ENCODE results near the gene NUP107.

The NUP107 gene

GRCh38 chr12:68761901-68762630, 75.3 kb downstream of the NUP107 start:
- Histone ChIP-seq H3K27ac (ENCODE audit: low read depth, low read length) (no peak overlapping the region), H3K9ac (ENCODE audit: low read length) (no peak overlapping the region), H3K4me1 (ENCODE audit: insufficient read depth, low read length) (no peaks in the 10 kb centered on the region), H3K27me3 (ENCODE audit: control insufficient read depth in 1 of 2, insufficient read depth in 2 of 2, low read length in 2 of 2) (no peaks in the 10 kb centered on the region), H3K9me3 (ENCODE audit: low read length) (no peaks in the 10 kb centered on the region), H3K36me3 (ENCODE audit: insufficient read depth, low read length) (peaks cover 9% of the 10 kb centered on the region), H3K4me3 (ENCODE audit: low read depth in 1 of 2, low read length in 2 of 2) (no peak overlapping the region)

- Histone ChIP-seq H3K27me3 (ENCODE audit: control insufficient read depth in 1 of 2, insufficient read depth in 2 of 2, low read length in 2 of 2) (no peaks in the 10 kb centered on the region), H3K9me3 (ENCODE audit: low read length) (no peaks in the 10 kb centered on the region), H3K9ac (ENCODE audit: low read length) (no peak overlapping the region), H3K4me1 (ENCODE audit: insufficient read depth, low read length) (no peaks in the 10 kb centered on the region), H3K36me3 (ENCODE audit: insufficient read depth, low read length) (peaks cover 9% of the 10 kb centered on the region), H3K27ac (ENCODE audit: low read depth, low read length) (no peak overlapping the region), H3K4me3 (ENCODE audit: low read depth in 1 of 2, low read length in 2 of 2) (no peak overlapping the region)
These were observed 75.9 kb downstream of the NUP107 start for GRCh38 chr12:68762691-68763090.

GRCh38 chr12:68765696-68766095, 78.9 kb downstream of the NUP107 start:
- Histone ChIP-seq H3K4me3 (ENCODE audit: low read depth in 1 of 2, low read length in 2 of 2) (no peak overlapping the region), H3K4me1 (ENCODE audit: insufficient read depth, low read length) (no peaks in the 10 kb centered on the region), H3K9ac (ENCODE audit: low read length) (no peak overlapping the region), H3K27ac (ENCODE audit: low read depth, low read length) (no peak overlapping the region), H3K9me3 (ENCODE audit: low read length) (no peaks in the 10 kb centered on the region), H3K27me3 (ENCODE audit: control insufficient read depth in 1 of 2, insufficient read depth in 2 of 2, low read length in 2 of 2) (no peaks in the 10 kb centered on the region), H3K36me3 (ENCODE audit: insufficient read depth, low read length) (peaks cover 8% of the 10 kb centered on the region)

GRCh38 chr12:68766646-68767045, 79.9 kb downstream of the NUP107 start:
- Histone ChIP-seq H3K36me3 (ENCODE audit: insufficient read depth, low read length) (peaks cover 4% of the 10 kb centered on the region), H3K4me3 (ENCODE audit: low read depth in 1 of 2, low read length in 2 of 2) (no peak overlapping the region), H3K27me3 (ENCODE audit: control insufficient read depth in 1 of 2, insufficient read depth in 2 of 2, low read length in 2 of 2) (no peaks in the 10 kb centered on the region), H3K4me1 (ENCODE audit: insufficient read depth, low read length) (no peaks in the 10 kb centered on the region), H3K9ac (ENCODE audit: low read length) (no peak overlapping the region), H3K27ac (ENCODE audit: low read depth, low read length) (no peak overlapping the region), H3K9me3 (ENCODE audit: low read length) (no peaks in the 10 kb centered on the region)

GRCh38 chr12:68767191-68767590, 80.4 kb downstream of the NUP107 start:
- Histone ChIP-seq H3K36me3 (ENCODE audit: insufficient read depth, low read length) (peaks cover 4% of the 10 kb centered on the region), H3K27ac (ENCODE audit: low read depth, low read length) (no peak overlapping the region), H3K27me3 (ENCODE audit: control insufficient read depth in 1 of 2, insufficient read depth in 2 of 2, low read length in 2 of 2) (no peaks in the 10 kb centered on the region), H3K9me3 (ENCODE audit: low read length) (no peaks in the 10 kb centered on the region), H3K4me1 (ENCODE audit: insufficient read depth, low read length) (no peaks in the 10 kb centered on the region), H3K9ac (ENCODE audit: low read length) (no peak overlapping the region), H3K4me3 (ENCODE audit: low read depth in 1 of 2, low read length in 2 of 2) (no peak overlapping the region)

- no peaks in the 10 kb centered on the region for H3K27me3 ChIP-seq (ENCODE audit: control insufficient read depth in 1 of 2, insufficient read depth in 2 of 2, low read length in 2 of 2)
- no peaks in the 10 kb centered on the region for H3K4me1 ChIP-seq (ENCODE audit: insufficient read depth, low read length)
- H3K36me3 ChIP-seq (ENCODE audit: insufficient read depth, low read length), result peaks cover 4% of the 10 kb centered on the region
- no peak overlapping the region for H3K4me3 ChIP-seq (ENCODE audit: low read depth in 1 of 2, low read length in 2 of 2)
- no peak overlapping the region for H3K27ac ChIP-seq (ENCODE audit: low read depth, low read length)
- no peak overlapping the region for H3K9ac ChIP-seq (ENCODE audit: low read length)
- no peaks in the 10 kb centered on the region for H3K9me3 ChIP-seq (ENCODE audit: low read length)
These were observed 81.7 kb downstream of the NUP107 start for GRCh38 chr12:68768431-68768939.

- no peak overlapping the region for H3K9ac ChIP-seq (ENCODE audit: low read length)
- H3K4me3 ChIP-seq (ENCODE audit: low read depth in 1 of 2, low read length in 2 of 2), result no peak overlapping the region
- no peaks in the 10 kb centered on the region for H3K27me3 ChIP-seq (ENCODE audit: control insufficient read depth in 1 of 2, insufficient read depth in 2 of 2, low read length in 2 of 2)
- no peak overlapping the region for H3K27ac ChIP-seq (ENCODE audit: low read depth, low read length)
- H3K36me3 ChIP-seq (ENCODE audit: insufficient read depth, low read length), result peaks cover 4% of the 10 kb centered on the region
- no peaks in the 10 kb centered on the region for H3K9me3 ChIP-seq (ENCODE audit: low read length)
- no peaks in the 10 kb centered on the region for H3K4me1 ChIP-seq (ENCODE audit: insufficient read depth, low read length)
These were observed 83.2 kb downstream of the NUP107 start for GRCh38 chr12:68769941-68770340.

GRCh38 chr12:68771223-68771925, 84.6 kb downstream of the NUP107 start:
- H3K27me3 ChIP-seq (ENCODE audit: control insufficient read depth in 1 of 2, insufficient read depth in 2 of 2, low read length in 2 of 2), result no peaks in the 10 kb centered on the region
- H3K4me1 ChIP-seq (ENCODE audit: insufficient read depth, low read length), result no peaks in the 10 kb centered on the region
- no peak overlapping the region for H3K27ac ChIP-seq (ENCODE audit: low read depth, low read length)
- peaks cover 4% of the 10 kb centered on the region for H3K36me3 ChIP-seq (ENCODE audit: insufficient read depth, low read length)
- no peak overlapping the region for H3K4me3 ChIP-seq (ENCODE audit: low read depth in 1 of 2, low read length in 2 of 2)
- H3K9ac ChIP-seq (ENCODE audit: low read length), result no peak overlapping the region
- no peaks in the 10 kb centered on the region for H3K9me3 ChIP-seq (ENCODE audit: low read length)

- H3K27ac ChIP-seq (ENCODE audit: low read depth, low read length), result no peak overlapping the region
- H3K4me3 ChIP-seq (ENCODE audit: low read depth in 1 of 2, low read length in 2 of 2), result no peak overlapping the region
- H3K27me3 ChIP-seq (ENCODE audit: control insufficient read depth in 1 of 2, insufficient read depth in 2 of 2, low read length in 2 of 2), result no peaks in the 10 kb centered on the region
- H3K9ac ChIP-seq (ENCODE audit: low read length), result no peak overlapping the region
- H3K4me1 ChIP-seq (ENCODE audit: insufficient read depth, low read length), result no peaks in the 10 kb centered on the region
- H3K9me3 ChIP-seq (ENCODE audit: low read length), result no peaks in the 10 kb centered on the region
- H3K36me3 ChIP-seq (ENCODE audit: insufficient read depth, low read length), result no peaks in the 10 kb centered on the region
These were observed 85.9 kb downstream of the NUP107 start for GRCh38 chr12:68772714-68773113.

- Histone ChIP-seq H3K9me3 (ENCODE audit: low read length) (no peaks in the 10 kb centered on the region), H3K4me1 (ENCODE audit: insufficient read depth, low read length) (no peaks in the 10 kb centered on the region), H3K4me3 (ENCODE audit: low read depth in 1 of 2, low read length in 2 of 2) (no peak overlapping the region), H3K27ac (ENCODE audit: low read depth, low read length) (no peak overlapping the region), H3K36me3 (ENCODE audit: insufficient read depth, low read length) (no peaks in the 10 kb centered on the region), H3K27me3 (ENCODE audit: control insufficient read depth in 1 of 2, insufficient read depth in 2 of 2, low read length in 2 of 2) (no peaks in the 10 kb centered on the region), H3K9ac (ENCODE audit: low read length) (no peak overlapping the region)
These were observed 86.8 kb downstream of the NUP107 start for GRCh38 chr12:68773582-68773981.

- H3K4me1 ChIP-seq (ENCODE audit: insufficient read depth, low read length), result no peaks in the 10 kb centered on the region
- H3K27ac ChIP-seq (ENCODE audit: low read depth, low read length), result no peak overlapping the region
These were observed 88.4 kb downstream of the NUP107 start for GRCh38 chr12:68775121-68775630.

More at GRCh38 chr12:68775121-68775630, 88.4 kb downstream of the NUP107 start:
- H3K36me3 ChIP-seq (ENCODE audit: insufficient read depth, low read length), result no peaks in the 10 kb centered on the region
- H3K27me3 ChIP-seq (ENCODE audit: control insufficient read depth in 1 of 2, insufficient read depth in 2 of 2, low read length in 2 of 2), result no peaks in the 10 kb centered on the region
- H3K9ac ChIP-seq (ENCODE audit: low read length), result no peak overlapping the region
- H3K9me3 ChIP-seq (ENCODE audit: low read length), result no peaks in the 10 kb centered on the region
- no peak overlapping the region for H3K4me3 ChIP-seq (ENCODE audit: low read depth in 1 of 2, low read length in 2 of 2)

All from muscle layer of colon (tissue), 2 donors.